HEK293 (cell line): ENCODE data around the gene MYH11.
A peak's percentile ranks its signal among the peaks of the same experiment; 100 is the strongest.

ENCODE experiments used
- IKZF3 ChIP-seq: fragments of 450-650 bp; IDR thresholded peaks from 2 replicates; pipeline ENCODE4 v1.5.0; 2018; ENCODE audit warnings: missing biosample characterization, mild to moderate bottlenecking, missing genetic modification characterization, moderate library complexity
- KLF1 ChIP-seq: fragments of 450-650 bp; formaldehyde crosslinking; IDR thresholded peaks from 2 replicates; pipeline ENCODE4 v1.5.1; 2016; ENCODE audit warnings: missing biosample characterization, missing genetic modification characterization
- MEIS1 ChIP-seq: sonication (generic); formaldehyde crosslinking; IDR thresholded peaks from 2 replicates; pipeline ENCODE4 v1.8.1; 2022; ENCODE audit warnings: missing genetic modification reagents, mild to moderate bottlenecking, borderline replicate concordance
- OVOL3 ChIP-seq: fragments of 450-650 bp; formaldehyde crosslinking; IDR thresholded peaks from 2 replicates; pipeline ENCODE4 v1.5.1; 2016; ENCODE audit warnings: missing biosample characterization, missing genetic modification characterization
- PRDM1 ChIP-seq: fragments of 450-650 bp; formaldehyde crosslinking; IDR thresholded peaks from 2 replicates; pipeline ENCODE4; 2016; ENCODE audit warnings: missing biosample characterization, missing genetic modification characterization
- SCRT1 ChIP-seq: fragments of 450-650 bp; formaldehyde crosslinking; IDR thresholded peaks from 2 replicates; pipeline ENCODE4 v1.5.1; 2016; ENCODE audit warnings: missing biosample characterization, missing genetic modification characterization, borderline replicate concordance
- ZBTB17 ChIP-seq: fragments of 450-650 bp; formaldehyde crosslinking; IDR thresholded peaks from 2 replicates; pipeline ENCODE4 v1.5.1; 2016; ENCODE audit warnings: missing biosample characterization, missing genetic modification characterization
- ZBTB8A ChIP-seq: fragments of 450-650 bp; formaldehyde crosslinking; IDR thresholded peaks from 2 replicates; pipeline ENCODE4 v1.5.1; 2016; ENCODE audit warnings: missing biosample characterization, missing genetic modification characterization
- ZIC2 ChIP-seq: fragments of 450-650 bp; formaldehyde crosslinking; IDR thresholded peaks from 2 replicates; pipeline ENCODE4 v1.5.1; 2016; ENCODE audit warnings: missing biosample characterization, missing genetic modification characterization
- ZNF132 ChIP-seq: fragments of 450-650 bp; formaldehyde crosslinking; IDR thresholded peaks from 2 replicates; pipeline ENCODE4 v1.5.1; 2017; ENCODE audit warnings: missing biosample characterization, missing genetic modification characterization, borderline replicate concordance
- ZNF174 ChIP-seq: fragments of 450-650 bp; formaldehyde crosslinking; IDR thresholded peaks from 2 replicates; pipeline ENCODE4 v1.5.0; 2017; ENCODE audit warnings: missing biosample characterization, mild to moderate bottlenecking, missing genetic modification characterization
- ZNF202 ChIP-seq: fragments of 450-650 bp; formaldehyde crosslinking; IDR thresholded peaks from 2 replicates; pipeline ENCODE4 v1.5.1; 2016; ENCODE audit warnings: missing biosample characterization, missing genetic modification characterization, borderline replicate concordance
- ZNF214 ChIP-seq: fragments of 450-650 bp; formaldehyde crosslinking; IDR thresholded peaks from 2 replicates; pipeline ENCODE4 v1.5.1; 2017; ENCODE audit warnings: missing biosample characterization, mild to moderate bottlenecking, missing genetic modification characterization, borderline replicate concordance
- ZNF223 ChIP-seq: fragments of 450-650 bp; formaldehyde crosslinking; IDR thresholded peaks from 2 replicates; pipeline ENCODE4 v1.5.1; 2016; ENCODE audit warnings: missing biosample characterization, missing genetic modification characterization
- ZNF24 ChIP-seq: fragments of 450-650 bp; formaldehyde crosslinking; IDR thresholded peaks from 2 replicates; pipeline ENCODE4 v1.5.1; 2016; ENCODE audit warnings: missing biosample characterization, missing genetic modification characterization
- ZNF311 ChIP-seq: fragments of 450-650 bp; formaldehyde crosslinking; IDR thresholded peaks from 2 replicates; pipeline ENCODE4 v1.5.1; 2017; ENCODE audit warnings: missing biosample characterization, missing genetic modification characterization, borderline replicate concordance
- ZNF354C ChIP-seq: fragments of 450-650 bp; formaldehyde crosslinking; IDR thresholded peaks from 2 replicates; pipeline ENCODE4 v1.5.1; 2016; ENCODE audit warnings: missing biosample characterization, missing genetic modification characterization, low read depth, borderline replicate concordance
- ZNF394 ChIP-seq: fragments of 450-650 bp; formaldehyde crosslinking; IDR thresholded peaks from 2 replicates; pipeline ENCODE4 v1.5.1; 2016; ENCODE audit warnings: missing biosample characterization, missing genetic modification characterization, mild to moderate bottlenecking, moderate library complexity, borderline replicate concordance
- ZNF48 ChIP-seq: fragments of 450-650 bp; formaldehyde crosslinking; IDR thresholded peaks from 2 replicates; pipeline ENCODE4 v1.5.1; 2016; ENCODE audit warnings: missing biosample characterization, missing genetic modification characterization
- ZNF501 ChIP-seq: fragments of 450-650 bp; formaldehyde crosslinking; IDR thresholded peaks from 2 replicates; pipeline ENCODE4 v1.5.1; 2016; ENCODE audit warnings: missing biosample characterization, missing genetic modification characterization
- ZNF560 ChIP-seq: fragments of 450-650 bp; formaldehyde crosslinking; IDR thresholded peaks from 2 replicates; pipeline ENCODE4 v1.5.1; 2017; ENCODE audit warnings: missing biosample characterization, missing genetic modification characterization, borderline replicate concordance
- ZNF561 ChIP-seq: fragments of 450-650 bp; IDR thresholded peaks from 2 replicates; pipeline ENCODE4 v1.5.1; 2018; ENCODE audit warnings: missing biosample characterization, missing genetic modification characterization, borderline replicate concordance
- ZNF621 ChIP-seq: fragments of 450-650 bp; formaldehyde crosslinking; IDR thresholded peaks from 2 replicates; pipeline ENCODE4 v1.5.1; 2017; ENCODE audit warnings: missing biosample characterization, missing genetic modification characterization
- ZNF707 ChIP-seq: fragments of 450-650 bp; formaldehyde crosslinking; IDR thresholded peaks from 2 replicates; pipeline ENCODE4 v1.5.1; 2016; ENCODE audit warnings: missing biosample characterization, missing genetic modification characterization
- ZNF791 ChIP-seq: fragments of 450-650 bp; formaldehyde crosslinking; IDR thresholded peaks from 2 replicates; pipeline ENCODE4 v1.5.1; 2016; ENCODE audit warnings: missing biosample characterization, missing genetic modification characterization
- ZNF792 ChIP-seq: fragments of 450-650 bp; formaldehyde crosslinking; IDR thresholded peaks from 2 replicates; pipeline ENCODE4 v1.5.1; 2016; ENCODE audit warnings: missing biosample characterization, missing genetic modification characterization
- ZNF830 ChIP-seq: fragments of 450-650 bp; IDR thresholded peaks from 2 replicates; pipeline ENCODE4 v1.5.0; 2018; ENCODE audit warnings: missing biosample characterization, missing genetic modification characterization, low read depth, mild to moderate bottlenecking, moderate library complexity
- ZNF843 ChIP-seq: fragments of 450-650 bp; formaldehyde crosslinking; IDR thresholded peaks from 2 replicates; pipeline ENCODE4 v1.5.1; 2016; ENCODE audit warnings: missing biosample characterization, missing genetic modification characterization
- ZSCAN16 ChIP-seq: fragments of 450-650 bp; formaldehyde crosslinking; IDR thresholded peaks from 2 replicates; pipeline ENCODE4 v1.5.1; 2016; ENCODE audit warnings: missing biosample characterization, missing genetic modification characterization
- TF ChIP-seq, protein P1 (sequence below): fragments of 450-650 bp; formaldehyde crosslinking; IDR thresholded peaks from 2 replicates; pipeline ENCODE4 v1.5.1; 2017; ENCODE audit warnings: missing biosample characterization, missing genetic modification characterization
- TF ChIP-seq, protein P2 (sequence below): fragments of 450-650 bp; formaldehyde crosslinking; IDR thresholded peaks from 2 replicates; pipeline ENCODE4 v1.5.1; 2016; ENCODE audit warnings: missing biosample characterization, missing genetic modification characterization
- TF ChIP-seq, protein P3 (sequence below): fragments of 450-650 bp; formaldehyde crosslinking; IDR thresholded peaks from 2 replicates; pipeline ENCODE4 v1.5.1; 2017; ENCODE audit warnings: missing biosample characterization, missing genetic modification characterization
- TF ChIP-seq, protein P4 (sequence below): fragments of 450-650 bp; formaldehyde crosslinking; IDR thresholded peaks from 2 replicates; pipeline ENCODE4 v1.5.1; 2016; ENCODE audit warnings: missing biosample characterization, missing genetic modification characterization

MYH11 gene

DNA sequence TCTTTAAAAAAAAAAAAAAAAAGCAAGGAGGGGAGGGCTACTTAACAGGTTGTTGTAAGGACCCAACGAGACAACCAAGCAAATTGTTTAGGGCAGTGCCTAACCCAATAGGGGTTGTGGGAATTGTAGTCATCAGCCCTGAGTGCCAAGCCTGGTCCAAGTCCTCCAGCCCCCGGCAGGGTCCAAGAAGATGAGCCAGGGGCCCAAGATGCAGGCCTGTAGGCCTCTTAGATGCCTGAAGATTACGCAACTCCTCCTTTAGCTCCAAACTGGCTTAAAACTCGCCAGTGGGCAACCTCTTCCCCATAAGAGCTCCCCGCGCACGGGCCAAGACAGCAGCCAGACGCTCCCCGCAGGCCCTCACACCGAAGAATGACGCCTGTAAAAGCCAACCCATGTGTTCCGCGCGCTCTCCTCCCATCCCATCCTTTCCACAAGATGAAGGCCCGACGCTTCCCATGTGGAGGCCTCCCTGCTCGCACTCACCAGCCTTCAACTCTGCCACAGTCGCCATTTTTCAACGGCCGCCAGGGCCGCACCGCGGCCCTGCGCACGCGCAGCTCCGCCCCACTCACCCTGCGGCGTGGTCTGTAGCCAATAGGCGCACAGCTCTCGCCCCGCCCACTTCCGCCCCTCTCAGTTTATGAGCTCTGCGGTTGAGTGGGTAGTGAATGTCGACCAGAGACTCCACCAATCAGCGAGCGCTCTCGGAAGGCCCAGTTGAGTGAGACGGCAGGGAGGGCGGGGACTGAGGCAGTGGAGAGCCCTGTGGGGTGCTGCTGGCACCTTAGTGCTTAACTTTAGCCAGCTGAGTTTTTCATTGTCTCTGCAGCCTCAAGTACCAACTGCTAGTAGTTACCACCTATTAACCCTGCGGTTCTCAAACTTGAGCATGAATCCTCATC lies 31.5 kb upstream of the MYH11 start, which contains the start of gene CEP20 (continued):
- TF ChIP-seq ZNF24 (tag by site-specific recombination) (peak; percentile 46; the same call in 1 of the 2 replicates), ZNF560 (tag by site-specific recombination) (no peak), ZBTB8A (tag by site-specific recombination) (0 out of 2 replicates have a peak, but pooled peaks have one; percentile 22), IKZF3 (no peak), SCRT1 (no peak), ZSCAN16 (tag by site-specific recombination) (no peak), ZIC2 (tag by site-specific recombination) (peak; percentile 53; the same call in 1 of the 2 replicates), ZNF311 (tag by site-specific recombination) (no peak), ZNF830 (tag by site-specific recombination) (no peak), ZBTB17 (tag by site-specific recombination) (peak; percentile 50), MEIS1 (CRISPR knock-in tag) (no peak), ZNF48 (tag by site-specific recombination) (no peak), ZNF214 (no peak), ZNF501 (no peak), ZNF707 (no peak), KLF1 (tag by site-specific recombination) (peak; percentile 15; the same call in 1 of the 2 replicates), ZNF132 (tag by site-specific recombination) (no peak), OVOL3 (tag by site-specific recombination) (no peak), ZNF174 (tag by site-specific recombination) (no peak), ZNF202 (tag by site-specific recombination) (no peak), ZNF223 (no peak), ZNF621 (tag by site-specific recombination) (no peak), ZNF843 (tag by site-specific recombination) (0 out of 2 replicates have a peak, but pooled peaks have one; percentile 24), ZNF561 (tag by site-specific recombination) (peak; percentile 50; the same call in 1 of the 2 replicates), ZNF354C (no peak), ZNF394 (tag by site-specific recombination) (no peak; the same call in 1 of the 2 replicates), PRDM1 (tag by site-specific recombination) (no peak), ZNF791 (no peak), ZNF792 (tag by site-specific recombination) (no peak)
- TF ChIP-seq, protein P1, sequence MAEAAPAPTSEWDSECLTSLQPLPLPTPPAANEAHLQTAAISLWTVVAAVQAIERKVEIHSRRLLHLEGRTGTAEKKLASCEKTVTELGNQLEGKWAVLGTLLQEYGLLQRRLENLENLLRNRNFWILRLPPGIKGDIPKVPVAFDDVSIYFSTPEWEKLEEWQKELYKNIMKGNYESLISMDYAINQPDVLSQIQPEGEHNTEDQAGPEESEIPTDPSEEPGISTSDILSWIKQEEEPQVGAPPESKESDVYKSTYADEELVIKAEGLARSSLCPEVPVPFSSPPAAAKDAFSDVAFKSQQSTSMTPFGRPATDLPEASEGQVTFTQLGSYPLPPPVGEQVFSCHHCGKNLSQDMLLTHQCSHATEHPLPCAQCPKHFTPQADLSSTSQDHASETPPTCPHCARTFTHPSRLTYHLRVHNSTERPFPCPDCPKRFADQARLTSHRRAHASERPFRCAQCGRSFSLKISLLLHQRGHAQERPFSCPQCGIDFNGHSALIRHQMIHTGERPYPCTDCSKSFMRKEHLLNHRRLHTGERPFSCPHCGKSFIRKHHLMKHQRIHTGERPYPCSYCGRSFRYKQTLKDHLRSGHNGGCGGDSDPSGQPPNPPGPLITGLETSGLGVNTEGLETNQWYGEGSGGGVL: no peak; the same call in 1 of the 2 replicates
- TF ChIP-seq, protein P2, sequence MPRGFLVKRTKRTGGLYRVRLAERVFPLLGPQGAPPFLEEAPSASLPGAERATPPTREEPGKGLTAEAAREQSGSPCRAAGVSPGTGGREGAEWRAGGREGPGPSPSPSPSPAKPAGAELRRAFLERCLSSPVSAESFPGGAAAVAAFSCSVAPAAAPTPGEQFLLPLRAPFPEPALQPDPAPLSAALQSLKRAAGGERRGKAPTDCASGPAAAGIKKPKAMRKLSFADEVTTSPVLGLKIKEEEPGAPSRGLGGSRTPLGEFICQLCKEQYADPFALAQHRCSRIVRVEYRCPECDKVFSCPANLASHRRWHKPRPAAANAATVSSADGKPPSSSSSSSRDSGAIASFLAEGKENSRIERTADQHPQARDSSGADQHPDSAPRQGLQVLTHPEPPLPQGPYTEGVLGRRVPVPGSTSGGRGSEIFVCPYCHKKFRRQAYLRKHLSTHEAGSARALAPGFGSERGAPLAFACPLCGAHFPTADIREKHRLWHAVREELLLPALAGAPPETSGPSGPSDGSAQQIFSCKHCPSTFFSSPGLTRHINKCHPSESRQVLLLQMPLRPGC (tag by site-specific recombination): no peak
- TF ChIP-seq, protein P3, sequence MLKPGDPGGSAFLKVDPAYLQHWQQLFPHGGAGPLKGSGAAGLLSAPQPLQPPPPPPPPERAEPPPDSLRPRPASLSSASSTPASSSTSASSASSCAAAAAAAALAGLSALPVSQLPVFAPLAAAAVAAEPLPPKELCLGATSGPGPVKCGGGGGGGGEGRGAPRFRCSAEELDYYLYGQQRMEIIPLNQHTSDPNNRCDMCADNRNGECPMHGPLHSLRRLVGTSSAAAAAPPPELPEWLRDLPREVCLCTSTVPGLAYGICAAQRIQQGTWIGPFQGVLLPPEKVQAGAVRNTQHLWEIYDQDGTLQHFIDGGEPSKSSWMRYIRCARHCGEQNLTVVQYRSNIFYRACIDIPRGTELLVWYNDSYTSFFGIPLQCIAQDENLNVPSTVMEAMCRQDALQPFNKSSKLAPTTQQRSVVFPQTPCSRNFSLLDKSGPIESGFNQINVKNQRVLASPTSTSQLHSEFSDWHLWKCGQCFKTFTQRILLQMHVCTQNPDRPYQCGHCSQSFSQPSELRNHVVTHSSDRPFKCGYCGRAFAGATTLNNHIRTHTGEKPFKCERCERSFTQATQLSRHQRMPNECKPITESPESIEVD (tag by site-specific recombination): no peak
- TF ChIP-seq, protein P4, sequence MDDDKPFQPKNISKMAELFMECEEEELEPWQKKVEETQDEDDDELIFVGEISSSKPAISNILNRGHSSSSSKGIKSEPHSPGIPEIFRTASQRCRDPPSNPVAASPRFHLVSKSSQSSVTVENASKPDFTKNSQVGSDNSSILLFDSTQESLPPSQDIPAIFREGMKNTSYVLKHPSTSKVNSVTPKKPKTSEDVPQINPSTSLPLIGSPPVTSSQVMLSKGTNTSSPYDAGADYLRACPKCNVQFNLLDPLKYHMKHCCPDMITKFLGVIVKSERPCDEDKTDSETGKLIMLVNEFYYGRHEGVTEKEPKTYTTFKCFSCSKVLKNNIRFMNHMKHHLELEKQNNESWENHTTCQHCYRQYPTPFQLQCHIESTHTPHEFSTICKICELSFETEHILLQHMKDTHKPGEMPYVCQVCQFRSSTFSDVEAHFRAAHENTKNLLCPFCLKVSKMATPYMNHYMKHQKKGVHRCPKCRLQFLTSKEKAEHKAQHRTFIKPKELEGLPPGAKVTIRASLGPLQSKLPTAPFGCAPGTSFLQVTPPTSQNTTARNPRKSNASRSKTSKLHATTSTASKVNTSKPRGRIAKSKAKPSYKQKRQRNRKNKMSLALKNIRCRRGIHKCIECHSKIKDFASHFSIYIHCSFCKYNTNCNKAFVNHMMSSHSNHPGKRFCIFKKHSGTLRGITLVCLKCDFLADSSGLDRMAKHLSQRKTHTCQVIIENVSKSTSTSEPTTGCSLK (tag by site-specific recombination): no peak
